IMR-90 (cell line): ENCODE measurements around the gene ST3GAL3. TPM values are rescaled to one million over a fixed set of nuclear protein-coding genes. Genes with fewer than 3 reads are reported as not detected.

Experiments
- ATAC-seq: fragments of 200-7000 bp; cut with Tn5 transposase; 2 replicates; pipeline ENCODE4 v1.9.1; 2020; ENCODE audit warnings: low read depth, mild to moderate bottlenecking, moderate library complexity
- BruUV-seq: library from RNA; stranded (reverse); fragments of 400-500 nt; replicated peaks from 2 replicates; lab custom pipeline; 2021; lab: Mats Ljungman, UMichigan
- CTCF ChIA-PET: fragments of 300-600 bp; formaldehyde crosslinking; extraction: SDS; loops from one replicate; lab custom pipeline; 2021; ENCODE audit warnings: antibody characterized with exemption; lab: Yijun Ruan, JAX
- POLR2A ChIA-PET: fragments of 300-600 bp; sonication (Branson Sonifier 250); formaldehyde crosslinking; loops from one replicate; lab custom pipeline; 2022; ENCODE audit warnings: antibody characterized with exemption; ENCODE audit not compliant: unreplicated experiment; lab: Charles Lee
- DNase-seq: peaks from one replicate; pipeline ENCODE4 v3.0.0; 2013
- H2AFZ ChIP-seq: replicated peaks from 2 replicates; pipeline ENCODE3; 2013; ENCODE audit warnings: low read length, mild to moderate bottlenecking; ENCODE audit not compliant: poor library complexity
- H2AK5ac ChIP-seq: 2 replicates; pipeline ENCODE4 v1.6.1; 2013; ENCODE audit warnings: low read depth, low read length, inconsistent platforms
- H2AK9ac ChIP-seq: replicated peaks from 2 replicates; pipeline ENCODE3; 2013; ENCODE audit warnings: mild to moderate bottlenecking, low read depth, low read length, moderate library complexity; ENCODE audit not compliant: poor library complexity
- H2BK120ac ChIP-seq: 2 replicates; pipeline ENCODE4 v1.6.1; 2013; ENCODE audit warnings: low read depth, low read length, inconsistent platforms
- H2BK15ac ChIP-seq: 3 replicates; pipeline ENCODE4 v1.6.1; 2013; ENCODE audit warnings: low read depth, low read length, inconsistent platforms
- H2BK20ac ChIP-seq: 2 replicates; pipeline ENCODE4 v1.6.1; 2013; ENCODE audit warnings: low read depth, mild to moderate bottlenecking, inconsistent platforms, low read length, moderate library complexity
- H2BK5ac ChIP-seq: 2 replicates; pipeline ENCODE4 v1.6.1; 2013; ENCODE audit warnings: mild to moderate bottlenecking, low read depth, low read length, inconsistent platforms; ENCODE audit not compliant: poor library complexity, severe bottlenecking
- H3K14ac ChIP-seq: replicated peaks from 2 replicates; pipeline ENCODE4 v1.6.1; 2013; ENCODE audit warnings: low read depth, low read length, inconsistent platforms
- H3K18ac ChIP-seq: 2 replicates; pipeline ENCODE4 v1.6.1; 2013; ENCODE audit warnings: low read depth, low read length, control low read depth
- H3K23ac ChIP-seq: 2 replicates; pipeline ENCODE4 v1.6.1; 2013; ENCODE audit warnings: low read depth, low read length, inconsistent platforms
- H3K27ac ChIP-seq: 2 replicates; pipeline ENCODE4 v1.5.1; 2013; ENCODE audit warnings: mild to moderate bottlenecking, control low read depth, low read length; ENCODE audit not compliant: insufficient read depth
- H3K27me3 ChIP-seq: 2 replicates; pipeline ENCODE4 v1.6.1; 2013; ENCODE audit warnings: low read length; ENCODE audit not compliant: control insufficient read depth, insufficient read depth
- H3K36me3 ChIP-seq: 2 replicates; pipeline ENCODE4 v1.6.1; 2013; ENCODE audit warnings: low read length, mixed read lengths; ENCODE audit not compliant: control insufficient read depth, insufficient read depth
- H3K4ac ChIP-seq: 2 replicates; pipeline ENCODE4 v1.6.1; 2013; ENCODE audit warnings: low read depth, low read length, inconsistent platforms
- H3K4me1 ChIP-seq: 2 replicates; pipeline ENCODE4 v1.6.1; 2013; ENCODE audit warnings: low read length, mixed read lengths; ENCODE audit not compliant: control insufficient read depth, insufficient read depth
- H3K4me2 ChIP-seq: 2 replicates; pipeline ENCODE4 v1.6.1; 2013; ENCODE audit warnings: low read depth, mild to moderate bottlenecking, control low read depth, low read length, moderate library complexity
- H3K4me3 ChIP-seq: 2 replicates; pipeline ENCODE4 v1.5.1; 2013; ENCODE audit warnings: low read depth, mild to moderate bottlenecking, control low read depth, low read length, moderate library complexity; ENCODE audit not compliant: insufficient read depth
- H3K56ac ChIP-seq: 2 replicates; pipeline ENCODE4 v1.6.1; 2013; ENCODE audit warnings: low read length, inconsistent platforms; ENCODE audit not compliant: insufficient read depth; ENCODE audit errors: extremely low read depth
- H3K79me1 ChIP-seq, 2 experiments: 2 replicates each; pipeline ENCODE4 v1.6.1; 2013; ENCODE audit warnings: low read length in 2 of 2, inconsistent platforms in 1 of 2, low read depth in 1 of 2
- H3K9ac ChIP-seq: 2 replicates; pipeline ENCODE4 v1.6.1; 2013; ENCODE audit warnings: low read depth, low read length, control low read depth
- H3K9me1 ChIP-seq: 2 replicates; pipeline ENCODE4 v1.6.1; 2013; ENCODE audit warnings: low read length, inconsistent platforms; ENCODE audit not compliant: insufficient read depth
- H3K9me3 ChIP-seq: 2 replicates; pipeline ENCODE4 v1.6.1; 2013; ENCODE audit warnings: low read length; ENCODE audit not compliant: control insufficient read depth, insufficient read depth
- H4K20me1 ChIP-seq: 2 replicates; pipeline ENCODE4 v1.6.1; 2013; ENCODE audit warnings: low read length, inconsistent platforms; ENCODE audit not compliant: insufficient read depth
- H4K5ac ChIP-seq: 2 replicates; pipeline ENCODE4 v1.6.1; 2013; ENCODE audit warnings: mild to moderate bottlenecking, low read depth, low read length, control low read depth
- H4K8ac ChIP-seq, 2 experiments: 2 replicates each; pipeline ENCODE4 v1.6.1; 2013; ENCODE audit warnings: low read depth in 2 of 2, low read length in 2 of 2, control low read depth in 1 of 2, inconsistent platforms in 1 of 2
- H4K91ac ChIP-seq: 2 replicates; pipeline ENCODE4 v1.6.1; 2013; ENCODE audit warnings: low read depth, low read length, inconsistent platforms; ENCODE audit not compliant: insufficient read depth
- MAFK ChIP-seq: IDR thresholded peaks from 2 replicates; pipeline ENCODE4 v1.6.1; 2012; ENCODE audit warnings: low read depth, low read length, improper control_type of control experiment
- RCOR1 ChIP-seq: IDR thresholded peaks from 2 replicates; pipeline ENCODE4 v1.6.1; 2012; ENCODE audit warnings: mild to moderate bottlenecking, low read length, improper control_type of control experiment; ENCODE audit not compliant: insufficient replicate concordance
- WGBS, 2 experiments: methylation state at CpG; one replicate each; pipeline versions ENCODE4 v1.1.5 to v1.1.7; 2013; ENCODE audit warnings: missing lambda C conversion rate in 2 of 2; ENCODE audit not compliant: insufficient read length in 1 of 2; ENCODE audit errors: extremely low coverage in 2 of 2; 5-methylcytosine and 5-hydroxymethylcytosine counted together
- dilution Hi-C: fragments of 300-500 bp; cut with HindIII; formaldehyde crosslinking; loops from one replicate; pipeline ENCODE4 v1.14.3; 2018; ENCODE audit warnings: low sequenced_read_pairs; ENCODE audit not compliant: unreplicated experiment
- in situ Hi-C: fragments of 300-500 bp; cut with MboI; formaldehyde crosslinking; loops from 3 replicates; pipeline ENCODE4 v1.14.3; 2019; ENCODE audit warnings: low sequenced_read_pairs, inconsistent platforms, mixed read lengths
- intact Hi-C: fragments of 100-400 bp; cut with micrococcal nuclease; formaldehyde crosslinking; loops from 2 replicates; pipeline ENCODE4 v1.10.0; 2022
- polyA plus RNA-seq, 3 experiments: library from polyadenylated mRNA; depleted of rRNA; stranded (reverse); fragments of >200 nt; gene quantifications; 2 replicates each; pipeline ENCODE4 v1.2.3, GENCODE V29; 2012; ENCODE audit warnings: low replicate concordance in 1 of 3
- total RNA-seq: library from RNA; depleted of rRNA; stranded (reverse); fragments of >200 nt; gene quantifications from 2 replicates; pipeline ENCODE4 v1.2.3, GENCODE V29; 2012

Gene ST3GAL3
- total and polyA plus RNA-seq, 2 of the 4 experiments (the other 2 are of a cell fraction): 12.0 to 14.8 TPM

- no peak for ATAC-seq
- Histone ChIP-seq H2BK15ac (no peak overlapping the region), H2BK120ac (no peak overlapping the region), H3K4me3 (no peak overlapping the region), H3K18ac (no peak overlapping the region), H3K27me3 (no peaks in the 10 kb centered on the region), H3K27ac (no peak overlapping the region), H2AK5ac (no peak overlapping the region), H4K5ac (no peak overlapping the region), H3K79me1 (peaks cover 3 to 32% of the 10 kb centered on the region in 2 experiments; a peak in 2 of 4 replicates), H3K56ac (no peak overlapping the region), H3K4me2 (no peak overlapping the region), H3K9ac (no peak overlapping the region), H3K23ac (no peak overlapping the region), H3K36me3 (peaks cover 71% of the 10 kb centered on the region), H3K14ac (no peak overlapping the region), H4K91ac (no peak overlapping the region), H2BK5ac (no peak overlapping the region), H4K20me1 (0 out of 2 replicates have a peak, but pooled peaks cover 3% of the 10 kb centered on the region), H3K4me1 (no peaks in the 10 kb centered on the region), H2AFZ (no peak overlapping the region), H3K4ac (no peak overlapping the region), H3K9me3 (no peaks in the 10 kb centered on the region), H2AK9ac (no peak overlapping the region), H2BK20ac (no peak overlapping the region), H3K9me1 (no peaks in the 10 kb centered on the region), H4K8ac (no peak overlapping the region)
- no peak for DNase-seq
- dilution Hi-C loops (no loop called here), in situ Hi-C loops (no loop called here), intact Hi-C loops (no loop called here)
- ChIA-PET CTCF (interaction anchor here (0.7 kb wide), 1 partner anchor 236 kb away, joined by 3 read pairs; no protein-coding TSS in a partner anchor), POLR2A (no interaction called here)
- WGBS, 2 experiments: no CpG with 5 or more reads among the region's 5 CpGs
- TF ChIP-seq MAFK (no peak), RCOR1 (no peak)
- BruUV-seq: no TSS peak
These were observed 8.1 kb upstream of the ST3GAL3 start for GRCh38 chr1:43699281-43699680.
